ENCODE data around the gene ZC3H7A.

ZC3H7A gene

DNA sequence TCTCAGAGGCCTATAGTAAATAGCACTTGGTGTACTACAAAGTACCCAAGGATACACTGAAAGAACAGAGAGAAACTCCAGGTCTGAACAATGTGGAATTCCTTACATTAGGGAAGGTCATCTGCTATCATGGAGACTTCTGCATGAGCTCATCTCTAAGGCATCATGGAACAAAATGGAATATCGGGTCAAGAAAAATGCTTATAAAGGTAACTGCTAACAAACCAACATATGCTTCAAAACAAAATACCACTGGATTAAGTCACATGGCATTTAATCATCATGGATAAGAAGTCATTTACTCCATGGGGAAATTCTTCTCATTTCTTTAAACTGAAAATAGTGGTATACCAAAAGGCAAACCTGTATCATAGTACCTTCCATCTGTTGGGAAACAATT is 88.6 kb downstream of the ZC3H7A start:
- in situ Hi-C loops (cut with MboI; ENCODE audit: low sequenced_read_pairs) = loop anchor here (25.0 kb wide), 2 partner anchors 296 to 746 kb away; no protein-coding TSS in a partner anchor

DNA sequence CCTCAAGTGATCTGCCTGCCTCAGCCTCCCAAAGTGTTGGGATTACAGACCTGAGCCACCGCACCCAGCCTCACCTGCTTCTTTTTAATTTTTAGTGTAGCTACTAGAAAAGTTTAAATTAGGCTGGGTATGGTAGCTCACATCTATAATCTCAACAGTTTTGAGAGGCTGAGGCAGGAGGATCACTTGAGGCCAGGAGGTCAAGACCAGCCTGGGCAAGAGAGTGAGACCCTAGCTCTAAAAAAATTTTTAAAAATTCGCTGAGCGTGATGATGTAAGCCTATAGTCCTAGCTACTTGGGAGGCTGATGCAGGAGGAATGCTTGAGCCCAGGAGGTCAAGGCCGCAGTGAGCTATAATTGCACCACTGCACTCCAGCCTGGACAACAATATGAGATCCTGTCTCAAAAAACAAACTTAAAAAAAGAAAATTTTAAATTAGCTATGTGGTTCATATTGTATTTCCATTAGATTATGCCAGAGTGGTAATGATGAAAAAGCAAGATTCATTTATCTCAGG is 89.3 kb downstream of the ZC3H7A start:
- in situ Hi-C loops (cut with MboI; ENCODE audit: low sequenced_read_pairs) = loop anchor here (25.0 kb wide), 2 partner anchors 295 to 745 kb away; no protein-coding TSS in a partner anchor

DNA sequence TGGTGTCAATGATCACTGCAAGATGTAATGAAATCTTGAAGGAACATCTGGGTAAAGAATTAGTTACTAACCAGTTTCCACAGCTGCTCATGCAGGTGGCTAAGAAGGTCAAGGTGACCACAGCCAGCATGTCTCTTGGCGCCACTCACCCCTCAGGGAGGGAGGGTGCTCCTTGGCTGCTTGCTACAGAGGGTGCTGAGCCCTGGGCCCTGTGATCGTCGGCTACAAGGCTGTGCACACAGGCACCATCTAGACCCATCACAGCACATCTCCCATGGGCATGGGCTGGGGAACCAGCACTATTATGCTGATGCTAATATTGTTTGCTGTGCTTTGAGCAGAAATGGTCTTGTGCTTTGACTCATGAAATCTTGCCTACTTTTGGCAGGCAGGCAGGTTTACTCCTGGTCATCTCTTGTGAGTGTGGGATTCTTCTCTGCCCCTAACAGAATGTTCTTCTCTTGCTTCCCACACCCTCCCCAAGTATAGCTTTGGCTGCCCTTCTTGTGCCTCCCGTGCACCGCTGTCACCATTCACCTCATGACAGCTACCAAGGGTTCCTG is 90.8 kb downstream of the ZC3H7A start:
- in situ Hi-C loops (cut with MboI; ENCODE audit: low sequenced_read_pairs) = loop anchor here (25.0 kb wide), 2 partner anchors 294 to 744 kb away; no protein-coding TSS in a partner anchor

DNA sequence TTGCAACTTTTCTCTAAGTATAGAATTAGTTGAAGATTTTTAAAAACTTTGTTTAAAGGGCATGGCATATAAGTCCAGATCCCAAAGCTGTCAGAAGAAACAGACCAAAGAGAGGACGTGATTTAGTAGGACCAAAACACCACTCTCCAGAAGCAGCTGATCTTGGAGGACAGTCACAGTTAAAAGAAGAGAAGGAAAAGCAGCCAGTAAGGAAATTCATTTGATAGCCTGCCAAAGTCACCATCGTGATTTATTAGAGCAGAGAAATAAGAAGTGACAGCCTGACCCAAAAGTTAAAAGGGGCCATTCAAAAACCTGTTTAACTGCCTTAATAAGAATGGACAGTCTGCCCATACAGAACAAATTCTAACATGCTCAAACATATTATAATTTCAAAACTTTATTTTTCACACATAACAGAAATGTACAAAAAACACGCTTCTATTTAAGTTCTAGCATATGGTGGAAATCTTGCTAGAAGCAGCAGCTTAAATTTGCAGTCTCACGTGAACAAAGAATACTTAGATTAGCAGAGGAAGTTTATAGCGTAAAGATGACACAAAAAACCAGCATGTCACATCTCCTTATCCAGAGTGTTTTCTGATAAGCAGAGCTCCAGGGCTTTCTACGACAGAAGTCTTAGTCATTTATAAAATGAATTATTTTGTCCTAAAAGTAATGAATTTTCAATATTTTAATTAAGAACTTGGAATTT is 91.6 kb downstream of the ZC3H7A start:
- in situ Hi-C loops (cut with MboI; ENCODE audit: low sequenced_read_pairs) = loop anchor here (25.0 kb wide), 2 partner anchors 293 to 743 kb away; no protein-coding TSS in a partner anchor

Measured in HL-60/S4 treated with retinoic acid at 250 ng/mL for 4 days and 3 days (cell line).